HG03558 (cell line): ENCODE data around the gene BTLA.
"Not testable (repeated sequence)": the region's sequence is repeated elsewhere in the genome, so short reads cannot be mapped to it uniquely, and the experiment has no call there.

Experiments
- ATAC-seq: cut with Tn5 transposase; IDR thresholded peaks from one replicate; pipeline ENCODE4 v1.9.1; 2021; ENCODE audit warnings: moderate number of reproducible peaks; ENCODE audit not compliant: unreplicated experiment; ENCODE audit errors: extremely low read depth

The BTLA gene

DNA sequence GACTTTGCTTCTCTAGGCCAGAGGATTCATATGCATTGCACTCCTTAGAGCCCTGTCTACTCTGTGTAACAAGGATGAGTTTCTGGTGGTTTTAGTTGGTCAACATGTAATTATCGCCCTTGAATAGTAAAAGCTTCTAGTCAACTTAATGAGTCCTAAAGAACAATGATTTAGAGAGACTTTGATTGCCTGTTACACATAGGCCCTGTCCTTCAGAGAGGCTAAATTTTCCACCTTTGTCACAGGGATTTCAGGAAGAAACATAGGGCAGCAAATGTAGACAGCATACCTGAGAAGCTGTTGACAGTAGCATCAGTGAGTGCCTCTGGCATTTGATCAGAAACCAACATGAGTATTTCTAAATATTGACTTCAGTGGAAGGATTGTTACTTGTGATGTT lies 7.1 kb downstream of the BTLA start:
- ATAC-seq: no peak

DNA sequence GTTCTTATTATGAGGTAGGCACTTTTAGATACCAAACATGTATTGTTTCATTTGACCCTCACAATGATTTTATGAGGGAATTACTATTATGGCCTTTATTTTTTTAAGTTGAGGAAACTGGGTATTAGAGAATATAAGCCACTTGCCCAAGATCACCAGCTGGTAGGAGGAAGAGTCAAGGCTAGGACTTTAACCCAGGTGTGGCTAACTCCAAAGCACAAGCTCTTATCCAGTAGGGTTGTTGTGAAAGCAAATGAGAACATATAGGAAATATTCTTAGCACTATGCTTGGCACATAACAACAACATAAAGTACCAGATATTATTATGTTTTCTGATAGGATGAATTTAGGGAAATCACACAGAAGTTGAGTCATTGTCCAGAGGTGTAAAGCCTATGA lies 7.9 kb downstream of the BTLA start:
- ATAC-seq: no peak

DNA sequence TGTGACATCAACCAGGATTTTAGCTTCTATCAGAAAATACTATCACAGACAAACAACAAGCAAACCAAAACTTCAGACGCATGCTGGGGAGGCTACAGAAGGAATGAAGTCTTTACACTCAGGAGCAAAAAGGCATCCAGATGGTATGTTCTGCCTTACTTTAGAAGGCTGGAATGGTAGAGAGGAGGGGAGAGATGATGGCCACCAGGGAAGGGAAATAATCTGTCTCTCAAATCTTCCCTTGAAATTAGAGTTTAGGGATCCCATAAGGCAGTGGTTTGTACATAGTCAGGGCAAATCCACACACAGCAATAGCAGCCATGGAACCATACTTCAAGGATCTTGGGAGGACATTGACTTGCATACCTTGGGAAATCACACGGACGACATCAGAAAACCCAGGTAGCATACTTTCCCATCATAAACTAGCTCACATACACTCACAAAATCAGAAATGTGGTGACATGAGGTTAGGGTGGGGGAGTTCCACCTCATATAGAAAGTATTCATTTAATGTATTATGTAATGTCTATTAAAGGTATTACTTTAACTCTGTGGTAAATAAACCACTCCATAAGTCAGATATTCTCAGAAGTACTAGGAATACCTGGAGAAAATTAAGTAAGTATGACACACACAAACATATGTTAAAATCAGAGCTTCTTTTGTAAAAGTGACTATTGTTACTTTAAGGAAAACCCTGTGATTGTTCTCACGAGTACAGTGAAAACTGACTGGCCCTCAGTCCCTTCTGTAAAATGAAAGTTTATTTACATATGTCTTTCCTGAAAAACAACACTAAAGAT lies 9.4 kb downstream of the BTLA start:
- peak; percentile 39 for ATAC-seq

DNA sequence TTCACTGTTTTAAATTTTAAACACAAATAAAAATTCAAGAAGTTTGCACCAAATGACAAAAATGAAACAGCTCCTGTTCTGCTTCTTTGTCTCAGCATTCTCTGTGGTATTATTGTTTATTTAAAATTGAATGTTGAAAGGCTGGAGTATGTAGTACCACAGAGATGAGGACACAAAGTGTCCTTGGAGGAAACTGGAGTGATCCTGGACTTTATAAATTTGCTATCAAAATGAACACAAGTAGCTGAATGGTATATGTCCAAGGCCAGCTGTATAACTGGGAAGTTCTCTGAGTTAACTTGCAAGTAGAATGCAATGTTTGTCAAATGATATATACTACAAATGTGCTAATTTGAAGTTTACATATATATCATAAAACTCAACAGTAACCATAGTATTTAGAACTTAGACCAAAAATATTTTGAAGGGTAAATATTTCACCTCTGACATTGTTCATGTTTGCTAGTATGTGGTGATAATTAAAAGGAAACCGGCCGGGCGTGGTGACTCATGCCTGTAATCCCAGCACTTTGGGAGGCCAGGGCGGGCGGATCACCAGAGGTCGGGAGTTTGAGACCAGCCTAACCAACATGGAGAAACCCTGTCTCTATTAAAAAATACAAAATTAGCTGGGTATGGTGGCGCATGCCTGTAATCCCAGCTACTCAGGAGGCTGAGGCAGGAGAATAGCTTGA lies 12.3 kb downstream of the BTLA start:
- ATAC-seq: no peak

DNA sequence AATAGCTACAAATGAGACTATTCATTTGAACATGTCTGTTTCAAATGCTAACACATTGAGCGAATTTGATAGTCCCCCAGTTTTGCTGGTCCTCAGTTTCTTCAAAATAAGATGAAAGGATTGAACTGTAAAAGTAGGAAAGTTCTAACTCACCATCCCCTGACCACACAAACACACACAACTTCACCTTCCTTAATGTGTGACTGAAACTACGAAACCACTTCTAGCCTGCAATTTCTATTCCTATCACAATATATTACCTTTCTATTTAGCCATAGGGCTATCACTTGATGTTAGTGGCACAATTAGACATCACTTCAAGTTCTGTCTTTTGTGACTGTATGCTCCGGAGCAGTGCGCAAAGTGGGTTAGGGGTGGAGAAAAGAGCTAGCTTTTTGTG lies 14.9 kb downstream of the BTLA start:
- ATAC-seq: no peak

DNA sequence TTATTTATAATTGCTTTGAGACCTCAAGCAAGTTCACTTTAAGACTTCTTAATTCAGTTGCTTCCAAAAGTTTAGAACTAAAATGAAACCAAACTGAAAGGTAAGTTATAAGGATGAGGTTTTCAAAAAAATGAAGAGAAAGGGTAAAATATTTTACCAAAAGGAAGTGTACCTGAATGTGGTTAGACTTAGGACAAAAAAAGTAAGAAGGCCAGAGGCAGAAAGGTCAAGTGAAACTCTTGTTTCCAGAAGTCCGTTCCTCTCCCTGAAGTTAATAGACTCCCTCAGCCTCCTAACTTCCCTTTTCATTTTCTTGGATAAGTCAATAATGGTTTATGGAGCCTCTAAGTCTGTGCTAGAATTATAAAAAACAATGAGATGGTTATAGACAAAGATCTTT lies 16.6 kb downstream of the BTLA start:
- ATAC-seq: no peak

DNA sequence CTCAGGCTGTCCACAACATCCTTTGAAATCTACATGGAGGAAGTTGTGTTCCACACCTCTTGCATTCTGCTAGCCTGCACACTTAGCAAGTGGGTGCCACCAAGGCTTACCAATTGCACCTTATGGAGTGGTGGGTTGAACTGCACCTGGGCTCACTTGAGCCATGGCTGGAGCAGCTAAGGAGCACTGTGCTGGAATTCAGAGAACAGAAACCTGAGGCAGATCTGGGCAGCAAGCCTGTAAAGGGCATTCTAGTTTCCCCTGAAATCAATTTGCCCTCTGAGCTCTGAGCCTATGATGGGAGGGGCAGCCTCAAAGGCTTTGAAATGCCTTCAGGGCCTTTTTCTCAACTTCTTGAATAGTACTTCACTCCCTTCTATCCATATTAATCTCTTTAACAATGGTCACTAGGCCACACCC lies 18.0 kb downstream of the BTLA start:
- ATAC-seq: no peak

DNA sequence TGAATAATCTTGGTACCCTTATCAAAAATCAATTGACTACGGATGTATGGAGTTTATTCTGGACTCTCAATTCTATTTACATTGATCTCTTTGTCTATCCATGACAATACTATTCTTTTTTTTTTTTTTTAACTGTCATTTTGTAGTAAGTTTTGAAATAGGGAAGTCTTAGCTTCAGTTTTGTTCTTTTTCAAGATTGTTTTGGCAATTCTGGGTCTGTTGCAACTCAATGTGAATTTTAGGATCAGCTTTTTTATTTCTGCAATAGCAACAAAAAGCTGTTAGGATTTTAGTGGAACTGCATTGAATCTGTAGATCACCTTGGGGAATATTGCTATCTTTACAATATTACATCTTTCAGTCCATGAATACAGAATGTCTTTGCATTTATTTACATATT lies 21.4 kb downstream of the BTLA start:
- ATAC-seq: no peak

DNA sequence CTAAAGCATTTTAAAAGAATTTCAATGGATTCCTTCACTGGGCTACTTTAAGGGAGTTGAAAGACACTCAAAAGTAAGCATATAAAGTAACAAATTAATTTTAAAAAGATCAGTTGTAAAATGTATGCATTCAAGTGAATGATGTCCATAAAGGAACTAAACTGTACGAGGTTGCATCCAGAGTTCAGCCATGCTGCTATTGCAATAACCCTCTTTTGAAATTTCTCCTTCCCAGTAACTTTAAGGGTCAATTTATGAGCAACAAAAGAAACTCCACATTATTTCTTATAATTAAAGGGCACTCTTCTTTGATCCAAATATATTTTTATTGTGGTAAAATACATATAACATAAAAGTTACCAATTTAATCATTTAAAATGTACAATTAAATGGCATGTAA lies 22.9 kb downstream of the BTLA start:
- ATAC-seq: no peak

DNA sequence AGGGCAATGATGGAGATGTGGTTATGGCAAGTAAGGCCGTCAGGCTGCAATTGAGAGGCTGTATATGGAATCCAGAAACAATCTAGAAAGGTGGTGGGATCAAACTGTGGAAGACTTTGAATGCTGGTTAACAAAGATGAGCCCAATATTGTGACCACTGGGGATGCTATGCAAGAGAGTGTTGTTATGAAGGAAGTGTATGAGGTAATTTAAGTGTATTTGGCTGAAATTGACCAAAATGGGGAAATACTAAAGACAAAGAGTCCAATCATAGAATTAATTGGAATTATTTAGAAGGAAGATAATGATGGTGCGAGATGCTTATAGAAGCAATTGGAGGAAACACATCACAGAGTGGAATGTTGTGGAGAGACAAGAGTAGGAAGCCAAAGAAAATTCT lies 24.5 kb downstream of the BTLA start:
- no peak for ATAC-seq

DNA sequence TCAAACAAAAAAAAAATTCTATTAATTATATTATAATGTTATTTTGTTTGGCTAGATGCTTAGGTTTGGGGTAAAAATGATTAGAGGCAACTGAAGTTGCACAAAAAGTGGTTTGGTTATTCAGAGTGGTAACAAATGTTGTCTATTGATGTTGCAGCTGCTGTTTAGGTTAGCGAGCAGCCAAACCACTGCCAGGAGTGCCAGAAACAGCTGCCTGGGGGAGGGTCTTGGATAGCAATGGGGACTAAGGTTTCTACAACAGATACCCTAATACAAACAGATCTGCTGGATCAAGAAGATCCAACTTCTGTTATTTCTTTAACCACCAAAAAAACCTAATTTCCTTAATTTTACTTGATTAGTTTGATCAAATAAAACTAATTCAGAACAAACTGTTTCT lies 26.6 kb downstream of the BTLA start:
- no peak for ATAC-seq

DNA sequence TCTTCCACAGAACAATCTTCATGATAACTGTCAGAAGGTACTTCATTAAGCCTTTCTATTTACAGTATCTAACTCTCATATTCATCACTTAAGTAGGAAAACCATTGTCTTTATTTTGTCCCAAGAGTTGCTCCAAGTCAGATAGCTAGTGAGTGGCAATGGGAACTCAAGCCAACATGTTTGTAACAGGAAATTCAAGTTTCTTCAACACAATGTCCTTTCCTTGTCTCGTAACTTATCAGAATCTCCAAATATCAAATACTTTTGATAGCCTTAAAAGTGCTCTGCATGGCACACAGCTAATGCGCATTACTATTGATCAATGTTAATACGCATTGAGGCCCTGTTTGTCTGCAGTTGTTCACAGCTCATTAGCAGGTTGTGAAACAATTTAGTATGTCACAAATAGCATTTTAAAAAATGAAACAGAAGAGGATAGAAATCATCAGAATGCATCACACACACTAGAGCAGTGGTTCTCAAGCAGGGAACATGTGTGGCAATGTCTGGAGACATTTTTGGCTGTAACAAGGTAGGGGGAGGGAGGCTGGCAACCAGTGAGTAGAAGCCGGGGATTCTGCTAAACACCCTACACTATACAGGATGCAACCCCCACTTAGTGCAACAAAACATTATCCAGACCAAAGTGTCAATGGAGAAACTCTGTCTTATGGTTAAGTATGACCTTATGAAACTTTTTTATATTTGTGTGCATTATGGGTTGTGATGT lies 27.5 kb downstream of the BTLA start:
- no peak for ATAC-seq

DNA sequence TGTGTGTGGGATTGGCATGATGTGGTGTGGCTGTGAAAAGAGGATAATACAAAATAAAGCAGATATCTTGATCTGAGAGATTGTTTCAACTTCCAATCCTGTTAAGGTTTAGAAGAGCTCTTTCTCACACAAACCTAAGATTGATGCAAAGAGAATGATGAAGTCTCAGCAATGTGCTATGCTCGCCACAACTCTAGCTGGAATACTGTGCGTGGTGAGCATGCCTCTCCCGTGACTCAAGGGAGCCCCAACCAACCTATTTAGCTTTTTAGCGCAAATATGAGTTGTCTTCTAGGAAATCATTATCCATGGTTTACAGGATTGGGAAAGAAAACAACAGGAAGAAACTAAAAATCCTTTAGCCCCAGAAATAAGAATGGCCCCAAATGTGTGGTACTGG lies 28.5 kb downstream of the BTLA start:
- ATAC-seq: no peak

DNA sequence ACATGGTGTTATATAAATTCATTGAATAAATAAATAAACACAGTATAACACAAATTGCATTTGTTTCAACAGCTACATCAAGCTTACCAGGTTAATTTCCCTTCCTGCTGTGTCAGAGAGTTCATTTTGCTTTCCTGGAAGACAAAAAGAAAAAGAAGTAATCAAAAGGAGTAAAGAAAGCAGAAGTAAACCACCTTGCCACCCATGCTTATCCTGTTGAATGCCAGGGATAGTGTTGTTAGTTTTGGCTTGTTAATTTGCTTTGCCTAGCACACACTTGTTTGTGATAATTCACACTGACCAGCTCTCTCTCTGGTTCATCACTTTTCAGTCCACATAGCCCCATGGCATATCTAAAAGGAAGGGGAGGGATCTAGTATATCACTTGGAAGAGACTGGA lies 29.6 kb downstream of the BTLA start:
- no peak for ATAC-seq

DNA sequence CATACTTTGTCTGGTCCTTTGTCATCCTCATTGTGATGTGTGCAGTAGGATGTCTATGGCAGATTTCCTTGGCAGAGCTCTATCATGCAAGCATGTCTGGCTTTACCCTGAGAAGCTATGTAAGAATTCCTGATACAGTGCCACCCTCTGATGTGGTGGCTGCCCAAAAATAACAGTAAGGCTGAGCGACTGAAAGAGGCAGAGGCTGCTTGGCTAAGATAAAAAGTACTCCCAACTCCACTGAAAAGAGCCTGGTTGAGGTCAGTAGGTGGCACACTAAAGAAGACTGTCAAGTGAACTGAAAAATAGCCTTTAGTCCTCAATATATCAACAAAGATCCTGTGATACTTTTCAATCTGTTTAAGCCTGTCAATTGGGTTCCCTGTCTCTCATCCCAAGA lies 31.7 kb downstream of the BTLA start:
- no peak for ATAC-seq

DNA sequence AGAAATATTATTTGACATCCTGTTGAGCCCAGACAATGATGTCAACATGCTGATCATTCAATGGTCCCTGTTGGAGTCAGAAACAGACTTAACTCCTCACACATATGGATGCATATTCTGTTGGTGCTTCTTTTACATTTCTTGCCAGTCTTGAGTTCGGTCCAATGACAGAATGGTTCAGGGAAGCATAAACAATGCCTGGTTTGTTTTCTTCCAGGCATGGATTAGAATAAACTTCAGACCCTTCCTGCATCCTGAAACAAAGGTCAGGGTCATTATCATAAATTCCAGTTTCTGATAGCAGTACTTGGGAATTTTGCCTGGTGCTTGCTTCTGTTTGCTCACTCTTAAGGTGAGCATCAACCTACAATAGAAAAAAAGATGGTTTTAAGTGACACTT lies 33.3 kb downstream of the BTLA start:
- ATAC-seq: no peak

DNA sequence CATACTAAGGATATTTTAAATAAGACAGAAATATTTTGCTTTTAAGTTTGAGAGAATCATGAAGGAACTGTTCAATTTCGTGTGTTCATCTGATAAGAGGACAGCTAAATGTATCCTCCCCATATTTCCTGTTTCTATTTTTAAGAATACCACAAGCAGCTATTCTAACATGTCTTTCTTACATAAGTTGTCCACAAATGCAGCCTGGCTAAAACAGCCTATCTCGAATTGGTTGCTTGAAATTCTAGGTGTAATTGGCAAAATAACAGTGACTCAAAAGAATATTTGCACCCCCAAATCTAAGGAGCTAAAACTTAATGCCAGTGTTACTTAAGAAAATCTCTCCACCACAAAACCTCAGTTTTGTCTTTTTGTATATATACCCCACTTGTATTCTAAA lies 35.0 kb downstream of the BTLA start:
- ATAC-seq: no peak

DNA sequence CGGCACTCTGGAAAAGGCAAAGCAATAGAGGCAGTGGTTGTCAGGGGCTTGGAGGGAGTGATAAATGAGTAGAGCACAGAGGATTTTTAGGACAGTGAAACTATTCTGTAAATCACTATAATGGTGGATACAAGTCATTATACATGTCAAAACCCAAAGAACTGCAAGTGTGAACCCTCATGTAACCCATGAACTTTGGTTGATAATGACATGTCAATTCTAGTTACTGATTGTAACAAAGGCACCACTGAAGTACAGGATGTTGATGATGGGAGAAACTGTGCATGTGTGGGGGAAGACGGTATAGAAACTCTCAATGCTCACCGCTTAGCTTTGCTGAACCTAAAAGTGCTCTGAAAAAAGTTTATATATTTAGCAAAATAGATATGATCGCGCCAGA lies 36.0 kb downstream of the BTLA start:
- ATAC-seq: no peak

DNA sequence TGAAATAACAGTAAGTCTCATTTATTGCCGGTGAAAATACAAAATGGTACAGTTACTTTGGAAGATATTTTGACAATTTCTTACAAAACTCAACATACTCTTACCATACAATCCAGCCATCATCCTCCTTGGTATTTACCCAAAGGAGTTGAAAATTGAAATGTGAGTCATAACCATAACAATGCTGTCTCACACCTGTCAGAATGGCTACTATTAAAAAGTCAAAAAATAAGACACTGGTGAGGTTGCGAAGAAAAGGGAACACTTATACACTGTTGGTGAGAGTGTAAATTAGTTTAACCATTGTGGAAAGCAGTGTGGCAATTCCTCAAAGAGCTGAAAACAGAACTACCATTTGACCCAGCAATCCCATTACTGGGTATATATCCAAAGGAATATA lies 37.5 kb downstream of the BTLA start:
- not testable (repeated sequence) for ATAC-seq

DNA sequence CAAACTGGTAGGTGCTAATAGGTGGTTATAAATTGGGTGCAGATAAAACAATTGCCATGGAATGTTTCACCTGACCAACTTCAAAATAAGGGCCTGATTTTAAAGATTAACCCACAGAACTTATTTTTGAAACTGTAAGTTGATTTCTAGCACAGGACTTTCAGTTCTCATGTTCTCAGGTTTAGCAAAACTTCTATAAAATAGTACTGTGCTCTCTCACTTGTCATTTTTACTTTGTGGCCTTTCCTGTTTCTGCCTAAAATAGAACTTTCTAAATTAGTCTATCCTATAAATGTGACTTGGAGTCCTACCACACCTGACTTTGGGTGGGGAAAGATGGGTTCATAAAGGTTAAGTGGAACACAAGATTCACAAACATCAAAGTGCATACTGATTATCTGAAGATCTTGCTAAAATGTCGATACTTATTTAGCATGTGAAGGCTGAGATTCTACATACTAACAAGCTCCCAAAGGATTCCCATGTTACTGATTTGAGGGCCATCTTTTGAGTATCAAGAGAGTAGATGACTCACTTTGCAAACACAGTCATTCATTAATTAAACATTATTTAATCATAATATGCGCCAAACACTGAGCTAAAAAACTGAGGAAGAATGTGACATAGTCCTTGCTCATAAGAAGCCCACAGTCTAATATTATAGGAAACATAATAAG lies 38.6 kb downstream of the BTLA start:
- ATAC-seq: peak; percentile 42

DNA sequence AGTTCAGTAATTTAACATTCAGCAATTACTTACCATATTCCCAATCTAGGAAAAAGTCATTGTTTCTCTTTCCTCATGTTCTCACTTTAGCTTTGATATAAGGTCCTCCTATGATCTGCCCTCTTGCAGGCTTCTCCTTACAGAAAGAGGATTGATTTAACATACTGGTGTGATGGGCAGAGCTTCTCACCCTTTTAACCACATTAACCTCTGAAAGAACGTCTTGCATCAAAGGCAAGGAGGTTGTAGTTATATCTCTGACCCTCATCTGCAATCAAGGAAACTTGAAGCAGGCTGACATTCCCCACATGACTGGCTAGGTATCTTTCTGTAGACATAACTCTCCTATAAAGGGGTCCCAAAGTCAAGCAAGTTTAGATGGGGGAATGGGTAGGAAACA lies 39.5 kb downstream of the BTLA start:
- no peak for ATAC-seq
